Stimulated activated memory B cell treated with anti-CD40 and anti-IgM and Interleukin-4, amounts not matched to agents 10 μg/mL and 1 μg/mL and 100 μg/mL, for 72 hours (primary cell): ENCODE results near the gene LTBR.
"Not testable (repeated sequence)": the region's sequence is repeated elsewhere in the genome, so short reads cannot be mapped to it uniquely, and the experiment has no call there.

Source experiments
- ATAC-seq: fragments of 150-1000 bp; cut with Tn5 transposase; 2 replicates; pipeline ENCODE4 v1.10.0; 2021
- H3K27ac Mint-ChIP-seq: one replicate; pipeline ENCODE4 v1.8.0; 2022; ENCODE audit warnings: mild to moderate bottlenecking, mixed read lengths
- H3K27me3 Mint-ChIP-seq: one replicate; pipeline ENCODE4 v1.8.0; 2022; ENCODE audit warnings: mixed read lengths
- H3K36me3 Mint-ChIP-seq: one replicate; pipeline ENCODE4 v1.8.0; 2022; ENCODE audit warnings: mixed read lengths
- H3K4me1 Mint-ChIP-seq: one replicate; pipeline ENCODE4 v1.8.0; 2022; ENCODE audit warnings: mixed read lengths
- H3K4me3 Mint-ChIP-seq: one replicate; pipeline ENCODE4 v1.8.0; 2022; ENCODE audit warnings: mild to moderate bottlenecking, moderate library complexity, mixed read lengths
- H3K9me3 Mint-ChIP-seq: one replicate; pipeline ENCODE4 v1.8.0; 2022; ENCODE audit warnings: mixed read lengths

Gene LTBR

DNA sequence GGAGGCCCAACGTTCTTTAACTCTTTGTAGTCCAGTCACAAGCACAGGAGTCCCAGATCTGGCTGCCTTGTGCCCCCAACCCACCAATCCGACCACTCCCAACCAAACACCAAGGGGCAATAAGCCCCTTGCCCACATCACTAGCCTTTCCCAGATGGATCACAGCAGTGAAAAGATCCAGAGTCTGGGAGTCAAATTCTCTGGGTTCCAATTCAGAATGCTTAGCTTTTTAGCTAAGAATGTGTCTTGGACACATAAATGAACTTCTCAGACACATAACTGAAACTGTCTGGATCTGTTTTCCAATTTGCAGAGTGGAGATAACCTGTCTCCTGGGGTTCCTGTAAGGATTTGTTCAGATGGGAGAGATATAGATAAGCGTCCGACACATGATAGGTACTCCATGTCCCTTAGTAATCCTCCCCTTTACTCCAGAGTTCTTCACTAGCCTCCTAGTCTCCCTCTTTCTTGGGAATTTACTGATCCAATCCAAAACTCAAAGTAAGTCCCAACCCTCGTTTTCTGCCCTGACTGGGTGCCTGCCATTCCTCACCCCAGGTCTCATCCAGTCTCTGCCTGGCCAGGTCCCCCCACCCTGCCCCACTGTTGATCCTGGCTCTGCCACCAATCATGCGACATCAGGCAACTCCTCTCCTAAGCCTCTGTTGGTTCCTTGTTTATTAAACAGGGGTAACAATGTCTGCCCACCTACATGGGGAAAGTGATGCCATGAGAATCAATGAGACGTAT, 41.6 kb upstream of the LTBR start:
- peaks cover 12% of the 10 kb centered on the region for H3K4me1 Mint-ChIP-seq
- H3K9me3 Mint-ChIP-seq: peaks cover 3% of the 10 kb centered on the region
- H3K36me3 Mint-ChIP-seq: no peaks in the 10 kb centered on the region
- ATAC-seq: no peak
- peaks cover 27% of the 10 kb centered on the region for H3K27me3 Mint-ChIP-seq
- H3K27ac Mint-ChIP-seq: no peak overlapping the region
- no peak overlapping the region for H3K4me3 Mint-ChIP-seq

DNA sequence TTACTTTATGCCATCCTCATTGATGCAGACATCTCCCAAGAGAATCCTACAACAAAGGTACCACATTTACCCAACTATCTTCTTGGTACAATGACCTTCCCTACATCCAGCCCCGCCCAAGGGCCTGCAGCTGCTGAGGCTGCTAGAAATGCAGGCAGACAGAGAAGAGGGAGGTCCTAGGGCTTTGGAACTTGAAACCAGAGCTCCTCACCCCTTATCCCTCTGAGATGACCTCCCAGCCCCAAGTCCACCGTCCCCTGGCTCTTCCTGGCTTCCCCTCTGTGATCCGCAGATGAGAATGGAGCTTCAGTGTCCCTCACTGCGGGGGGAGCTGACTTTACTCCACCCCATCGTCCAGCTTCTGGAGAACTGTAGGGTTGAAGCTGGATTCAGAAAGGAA, 40.4 kb upstream of the LTBR start:
- peaks cover 39% of the 10 kb centered on the region for H3K27me3 Mint-ChIP-seq
- H3K36me3 Mint-ChIP-seq: no peaks in the 10 kb centered on the region
- peaks cover 12% of the 10 kb centered on the region for H3K4me1 Mint-ChIP-seq
- H3K27ac Mint-ChIP-seq: no peak overlapping the region
- ATAC-seq: no peak
- no peak overlapping the region for H3K4me3 Mint-ChIP-seq
- H3K9me3 Mint-ChIP-seq: peaks cover 3% of the 10 kb centered on the region

DNA sequence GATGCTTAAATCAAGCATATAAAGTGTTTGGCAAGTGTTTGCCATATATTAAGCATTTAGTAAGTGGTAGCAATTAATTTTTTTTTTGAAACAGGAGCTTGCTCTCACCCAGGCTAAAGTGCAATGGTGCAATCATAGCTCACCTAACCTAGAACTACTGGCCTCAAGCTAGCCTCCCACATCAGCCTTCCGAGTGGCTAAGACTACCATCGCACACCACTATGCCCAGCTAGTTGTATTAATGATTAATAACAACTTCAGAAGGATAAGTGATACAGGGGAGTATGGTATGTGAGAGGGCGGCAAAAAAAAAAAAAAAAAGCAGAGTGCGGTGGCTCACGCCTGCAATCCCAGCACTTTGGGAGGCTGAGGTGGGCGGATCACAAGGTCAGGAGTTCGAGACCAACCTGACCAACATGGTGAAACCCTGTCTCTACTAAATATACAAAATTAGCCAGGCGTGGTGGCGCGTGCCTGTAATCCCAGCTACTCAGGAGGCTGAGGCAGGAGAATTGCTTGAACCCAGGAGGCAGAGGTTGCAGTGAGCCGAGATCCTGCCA, 39.8 kb upstream of the LTBR start:
- H3K36me3 Mint-ChIP-seq, H3K9me3 Mint-ChIP-seq, H3K4me3 Mint-ChIP-seq, H3K27ac Mint-ChIP-seq, ATAC-seq: not testable (repeated sequence)
- Mint-ChIP-seq H3K27me3 (peaks cover 45% of the 10 kb centered on the region), H3K4me1 (peaks cover 12% of the 10 kb centered on the region)

DNA sequence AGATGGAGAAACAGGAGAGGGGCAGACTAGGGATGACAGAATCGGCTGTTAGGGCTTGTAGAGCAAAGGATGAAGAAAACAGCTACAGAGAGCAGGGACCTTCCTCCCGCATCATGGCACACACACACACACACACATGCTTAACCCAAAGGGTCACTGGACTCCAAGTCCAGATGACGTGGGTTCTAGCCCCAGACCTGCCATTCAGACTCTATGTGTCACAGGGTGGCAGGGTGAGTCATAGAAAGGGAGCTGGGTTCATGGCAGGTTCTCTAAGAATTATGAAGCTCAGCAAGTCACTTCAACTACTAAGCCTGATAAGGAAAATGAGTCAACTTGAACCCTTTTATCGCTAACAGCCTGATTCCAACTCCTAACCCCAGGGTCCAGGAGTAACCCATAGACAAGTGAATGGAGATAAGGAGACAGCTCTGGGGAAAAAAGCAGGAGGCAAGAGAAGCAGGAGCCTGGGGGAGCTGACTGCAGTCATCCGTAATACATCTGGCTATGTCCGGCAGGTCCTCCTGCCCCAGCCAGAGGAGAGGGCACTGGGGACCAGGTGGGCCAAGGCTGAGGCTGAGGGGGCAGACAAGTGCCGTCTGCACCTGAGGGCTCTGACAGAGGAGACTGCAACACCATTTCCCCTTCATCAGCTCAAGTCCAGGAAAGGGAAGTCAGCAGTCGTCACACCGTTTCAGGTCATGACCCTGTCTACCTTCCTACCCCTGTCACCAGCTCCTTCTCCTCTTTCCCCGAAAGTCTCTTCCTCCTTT, 38.5 kb upstream of the LTBR start:
- peaks cover 45% of the 10 kb centered on the region for H3K27me3 Mint-ChIP-seq
- H3K36me3 Mint-ChIP-seq: no peaks in the 10 kb centered on the region
- peaks cover 3% of the 10 kb centered on the region for H3K9me3 Mint-ChIP-seq
- no peak overlapping the region for H3K4me3 Mint-ChIP-seq
- H3K4me1 Mint-ChIP-seq: peaks cover 12% of the 10 kb centered on the region
- H3K27ac Mint-ChIP-seq: no peak overlapping the region
- ATAC-seq: no peak

DNA sequence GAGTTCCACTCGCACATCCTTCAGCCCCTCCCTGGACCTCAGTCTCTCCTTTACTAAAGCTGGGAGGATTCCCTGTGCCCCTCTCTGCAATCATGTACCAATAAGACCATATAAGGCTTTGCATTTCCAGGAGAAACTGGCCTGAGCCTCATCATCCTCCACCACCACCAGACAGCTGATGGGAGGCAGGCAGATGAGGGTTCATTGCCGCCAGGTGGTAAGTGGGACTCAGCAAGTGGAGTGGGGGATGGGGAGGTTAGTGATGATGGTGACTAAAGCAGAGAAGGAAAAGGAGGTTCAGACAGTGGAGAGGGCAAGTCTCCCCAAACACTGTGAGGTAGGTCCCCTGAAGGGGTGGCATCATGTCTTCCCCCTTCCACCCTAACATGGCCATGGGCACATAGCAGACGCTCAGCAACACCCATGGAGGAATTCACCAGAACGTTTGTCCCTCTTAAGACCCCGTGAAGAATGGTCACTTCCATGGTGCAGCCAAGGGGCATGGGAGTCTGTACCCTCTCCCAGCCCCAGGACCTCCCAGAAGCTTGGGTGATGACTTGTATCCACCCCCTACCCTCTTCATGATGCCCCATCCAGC, 37.6 kb upstream of the LTBR start:
- Mint-ChIP-seq H3K36me3 (no peaks in the 10 kb centered on the region), H3K4me1 (peaks cover 12% of the 10 kb centered on the region), H3K9me3 (peaks cover 3% of the 10 kb centered on the region), H3K27me3 (peaks cover 45% of the 10 kb centered on the region), H3K4me3 (no peak overlapping the region), H3K27ac (no peak overlapping the region)
- ATAC-seq: no peak

DNA sequence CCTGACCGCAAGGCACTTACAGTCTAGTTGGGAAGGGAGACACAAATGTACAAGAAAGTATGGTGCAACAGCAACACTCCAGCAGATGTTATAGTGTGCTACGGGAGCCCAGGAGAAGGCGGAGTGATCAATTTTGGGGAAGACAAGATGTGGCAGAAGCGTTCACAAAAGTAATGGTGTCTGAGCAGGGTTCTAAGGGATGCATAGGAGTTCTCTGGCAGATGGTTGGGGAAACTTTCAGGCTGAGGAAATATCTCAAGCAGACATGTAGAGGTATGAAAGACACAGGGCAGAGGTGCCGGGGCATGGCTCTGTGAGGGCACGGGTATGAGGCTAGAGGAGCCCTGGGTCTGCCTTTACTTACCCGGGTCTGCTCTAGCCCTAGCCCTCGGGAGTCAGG, 37.0 kb upstream of the LTBR start:
- no peak overlapping the region for H3K4me3 Mint-ChIP-seq
- peaks cover 12% of the 10 kb centered on the region for H3K4me1 Mint-ChIP-seq
- no peak overlapping the region for H3K27ac Mint-ChIP-seq
- no peak for ATAC-seq
- peaks cover 45% of the 10 kb centered on the region for H3K27me3 Mint-ChIP-seq
- peaks cover 3% of the 10 kb centered on the region for H3K9me3 Mint-ChIP-seq
- H3K36me3 Mint-ChIP-seq: no peaks in the 10 kb centered on the region

DNA sequence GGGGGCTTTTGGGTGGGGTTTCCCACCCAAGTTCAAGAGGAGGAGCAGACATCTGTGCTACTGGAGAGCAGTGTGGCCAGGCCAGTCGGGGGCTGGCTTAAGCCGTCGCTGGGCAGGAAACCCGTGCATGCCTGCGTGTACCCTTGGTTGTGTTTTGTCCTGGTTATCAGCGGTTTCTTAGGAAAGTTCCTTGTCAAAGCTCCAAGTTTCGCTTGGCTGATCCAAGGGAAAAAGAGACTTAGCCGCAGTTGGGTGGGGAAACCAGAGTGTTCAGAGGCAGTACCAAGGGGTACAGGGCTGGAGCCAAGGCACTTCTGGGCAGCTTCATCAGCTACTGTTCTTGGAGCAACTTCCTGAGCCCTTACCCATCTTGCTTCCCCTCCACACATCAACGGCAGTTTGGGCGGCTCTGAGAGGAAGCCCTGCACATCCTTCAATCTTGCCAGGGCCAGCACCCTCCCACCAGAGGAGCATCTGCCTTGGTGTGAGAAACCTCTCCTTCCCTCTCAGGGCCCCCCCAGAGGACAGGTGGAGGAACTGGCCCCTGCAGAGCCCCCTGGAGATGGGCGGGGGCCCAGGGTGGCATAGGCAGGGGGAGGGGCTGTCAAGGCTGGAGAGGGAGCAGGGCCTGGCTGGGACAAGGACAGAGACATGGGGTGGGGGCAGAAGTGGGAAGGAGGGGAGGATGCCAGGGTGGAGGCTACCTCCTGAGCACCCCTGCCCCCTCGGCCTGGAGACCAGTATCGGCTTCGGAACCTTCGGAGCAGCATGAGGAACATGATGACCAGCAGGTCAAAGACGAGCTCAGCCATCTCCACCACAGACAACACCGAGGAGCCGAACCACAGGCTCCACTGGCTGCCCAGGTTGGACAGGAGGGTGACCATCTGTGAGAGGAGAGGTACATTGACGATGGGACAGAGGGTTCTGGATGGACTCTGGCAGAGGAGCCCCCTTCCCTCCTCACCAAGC, 36.3 kb upstream of the LTBR start:
- Mint-ChIP-seq H3K27me3 (peaks cover 50% of the 10 kb centered on the region), H3K9me3 (peaks cover 3% of the 10 kb centered on the region), H3K27ac (no peak overlapping the region), H3K36me3 (no peaks in the 10 kb centered on the region), H3K4me1 (peaks cover 18% of the 10 kb centered on the region), H3K4me3 (no peak overlapping the region)
- ATAC-seq: peak; percentile 29

DNA sequence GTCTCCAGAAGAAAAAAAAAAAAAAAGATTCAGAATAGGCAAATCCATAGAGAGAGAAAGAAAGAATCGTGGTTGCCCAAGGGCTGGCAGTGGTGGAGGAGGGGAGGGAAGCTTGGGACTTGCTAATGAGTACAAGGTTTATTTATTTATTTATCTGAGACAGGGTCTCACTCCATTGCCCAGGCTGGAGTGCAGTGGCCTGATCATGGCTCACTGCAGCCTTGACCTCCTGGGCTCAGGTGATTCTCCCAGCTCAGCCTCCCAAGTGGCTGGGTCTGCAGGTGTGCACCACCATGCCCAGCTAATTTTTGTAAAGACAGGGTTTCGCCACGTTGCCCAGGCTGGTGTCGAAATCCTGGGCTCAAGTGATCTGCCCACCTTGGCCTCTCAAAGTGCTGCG, 32.3 kb upstream of the LTBR start:
- Mint-ChIP-seq H3K27me3 (peaks cover 68% of the 10 kb centered on the region), H3K27ac (no peak overlapping the region), H3K4me1 (peaks cover 8% of the 10 kb centered on the region), H3K9me3 (peaks cover 3% of the 10 kb centered on the region), H3K4me3 (no peak overlapping the region), H3K36me3 (no peaks in the 10 kb centered on the region)
- ATAC-seq: no peak

DNA sequence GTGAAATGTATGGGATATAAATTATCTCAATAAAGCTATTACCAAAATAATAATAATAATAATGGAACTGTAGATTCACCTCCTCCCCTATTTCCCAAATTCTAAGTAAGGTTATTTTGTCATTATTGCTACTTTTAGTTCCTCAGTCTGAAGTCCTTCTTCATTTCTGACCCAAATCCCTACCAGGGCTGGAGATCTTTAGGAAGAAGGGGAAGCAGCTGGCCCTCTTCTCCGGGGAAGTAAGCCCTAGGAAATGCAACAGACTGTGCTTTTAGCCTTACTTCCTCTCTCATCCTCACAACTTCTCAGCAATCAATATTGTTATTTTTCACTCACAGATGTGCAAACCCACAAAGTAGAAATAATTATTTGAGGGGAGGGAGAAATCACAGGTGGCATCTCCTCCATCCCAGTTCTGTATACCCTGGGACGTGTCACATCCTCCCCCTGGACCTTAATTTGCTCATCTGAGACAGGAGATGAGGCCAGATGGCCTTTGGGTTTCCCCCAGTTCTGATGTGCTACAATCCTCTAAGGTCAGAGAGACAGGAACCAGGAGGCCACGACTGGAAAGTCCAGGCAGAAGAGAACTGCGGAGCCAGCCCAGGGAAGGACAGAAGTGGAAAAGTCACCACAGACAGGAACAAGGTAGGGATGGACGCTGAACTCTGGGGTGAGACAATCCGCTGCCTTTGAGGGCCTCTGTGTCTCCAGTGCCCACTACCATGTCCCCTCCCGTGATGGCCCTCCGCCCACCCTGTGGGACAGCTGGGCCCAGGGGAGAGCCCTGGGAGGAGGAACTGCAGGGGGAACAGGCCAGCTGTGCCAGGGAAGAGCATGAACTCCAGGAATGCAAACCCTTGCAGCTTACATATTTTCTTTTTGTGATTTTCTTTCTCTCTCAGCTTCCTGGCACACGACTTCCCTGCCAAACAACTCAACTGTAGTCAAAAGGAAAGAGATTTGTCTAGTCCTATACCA, 31.5 kb upstream of the LTBR start:
- peak; percentile 58 for ATAC-seq
- Mint-ChIP-seq H3K36me3 (no peaks in the 10 kb centered on the region), H3K27me3 (peaks cover 68% of the 10 kb centered on the region), H3K9me3 (no peaks in the 10 kb centered on the region), H3K4me1 (peaks cover 8% of the 10 kb centered on the region), H3K27ac (no peak overlapping the region), H3K4me3 (no peak overlapping the region)

DNA sequence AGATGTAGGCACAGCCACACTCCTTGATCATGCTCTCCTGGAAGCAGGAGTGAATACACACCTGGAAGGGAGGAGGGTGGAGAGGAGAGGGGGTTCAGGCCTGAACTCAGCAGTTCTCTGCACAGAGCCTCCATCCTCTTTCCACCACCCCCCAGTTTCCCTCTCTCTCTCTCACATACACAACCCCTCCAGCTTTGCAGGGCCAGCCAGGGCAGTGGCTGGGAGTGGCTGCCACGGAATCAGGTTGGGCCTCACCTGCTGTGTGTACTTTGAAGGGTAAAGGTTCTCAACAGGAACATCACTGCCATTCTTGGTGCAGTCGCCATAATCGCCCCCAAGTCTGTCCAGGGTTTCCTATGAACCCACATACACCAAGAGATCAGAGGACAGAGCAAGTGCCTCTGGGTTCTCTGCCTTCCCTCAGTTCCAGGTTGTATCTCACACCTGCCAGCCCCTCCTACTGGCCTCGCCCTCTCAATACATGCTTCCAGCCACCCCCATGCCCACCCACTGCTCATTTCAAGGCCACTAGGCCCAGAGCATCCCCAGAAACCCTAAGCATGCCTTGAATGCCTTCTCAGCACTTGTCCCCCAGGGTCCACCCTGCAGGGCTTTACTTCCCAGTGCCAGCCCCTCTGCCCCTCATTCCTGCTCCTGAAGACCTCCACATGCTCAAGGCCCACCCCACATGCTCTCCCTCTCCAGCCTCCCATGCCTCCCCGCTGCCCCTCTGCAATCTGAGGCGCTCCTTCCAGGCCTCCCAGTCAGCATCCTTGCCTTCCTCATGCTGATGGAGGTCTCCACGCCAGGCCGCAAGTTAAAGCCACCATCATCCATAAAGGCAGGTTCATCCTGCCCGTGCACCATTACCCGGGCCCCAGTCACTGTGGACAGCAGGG, 29.2 kb upstream of the LTBR start:
- Mint-ChIP-seq H3K27ac (no peak overlapping the region), H3K4me3 (no peak overlapping the region), H3K9me3 (no peaks in the 10 kb centered on the region), H3K36me3 (no peaks in the 10 kb centered on the region), H3K27me3 (peaks cover 74% of the 10 kb centered on the region), H3K4me1 (peaks cover 8% of the 10 kb centered on the region)
- no peak for ATAC-seq

DNA sequence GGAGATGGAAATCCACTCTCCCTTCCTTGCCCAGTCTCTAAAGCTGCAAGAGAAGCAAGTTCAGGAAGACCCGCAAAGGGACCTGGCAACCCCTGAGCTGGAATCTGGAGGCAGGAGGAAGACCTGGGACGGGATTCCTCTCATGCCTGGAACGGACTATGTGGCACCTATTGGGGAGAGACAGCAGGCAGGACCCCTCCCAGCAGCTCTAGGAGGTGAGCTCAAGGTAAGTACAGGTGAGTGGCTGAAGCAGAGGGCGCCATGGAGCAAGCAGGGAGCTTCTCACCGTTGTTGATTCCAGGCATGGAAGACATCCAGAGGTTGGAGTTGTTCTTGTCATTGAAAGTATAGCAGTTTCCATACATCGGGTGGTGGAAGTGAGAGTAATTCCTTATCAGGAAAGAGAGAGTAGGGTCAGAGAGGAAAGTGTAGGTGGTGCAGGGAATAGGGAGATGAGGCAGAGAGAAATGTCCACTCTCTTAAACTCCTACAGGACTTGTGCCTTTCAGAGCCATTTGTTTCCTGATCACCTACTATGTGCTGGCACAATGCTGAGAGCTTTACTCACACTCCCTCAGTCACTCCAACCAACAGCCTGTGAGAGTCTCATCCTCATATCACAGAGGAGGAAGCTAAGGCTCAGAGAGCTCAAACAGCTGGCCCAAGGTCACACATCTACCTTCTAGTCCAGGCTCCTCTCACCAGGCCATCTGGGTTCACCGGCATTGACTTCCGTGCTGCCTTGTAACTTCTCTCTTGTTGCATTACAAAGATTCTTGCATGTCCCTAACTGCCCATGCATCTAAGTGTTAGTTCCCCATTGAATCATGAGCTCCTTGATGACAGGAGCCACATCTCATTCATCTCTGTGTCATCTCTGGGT, 28.2 kb upstream of the LTBR start:
- H3K4me1 Mint-ChIP-seq: peaks cover 8% of the 10 kb centered on the region
- H3K9me3 Mint-ChIP-seq: no peaks in the 10 kb centered on the region
- H3K27me3 Mint-ChIP-seq: peaks cover 83% of the 10 kb centered on the region
- no peak for ATAC-seq
- no peaks in the 10 kb centered on the region for H3K36me3 Mint-ChIP-seq
- no peak overlapping the region for H3K4me3 Mint-ChIP-seq
- H3K27ac Mint-ChIP-seq: no peak overlapping the region

DNA sequence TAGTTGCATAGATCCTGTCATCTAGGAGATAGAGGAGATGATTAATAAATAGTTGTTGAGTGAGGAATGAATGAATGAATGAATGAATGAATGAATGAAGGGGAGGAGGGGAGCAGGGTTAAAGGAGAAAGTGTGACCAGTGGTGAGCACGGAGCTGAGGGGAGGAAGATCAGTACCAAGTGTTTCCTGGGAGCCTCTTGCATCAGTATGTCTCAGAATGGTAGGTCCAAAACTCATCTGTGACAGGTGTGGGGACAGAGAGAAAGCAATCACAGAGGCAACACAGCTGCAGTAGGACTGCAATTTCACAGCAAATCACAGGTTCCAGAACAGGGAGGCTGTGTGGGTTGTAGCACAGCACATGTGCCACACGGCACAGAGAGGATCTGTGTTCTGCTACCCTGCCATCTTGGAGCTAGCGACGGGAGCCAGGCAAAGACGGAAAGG, 27.6 kb upstream of the LTBR start:
- no peak overlapping the region for H3K27ac Mint-ChIP-seq
- no peak for ATAC-seq
- H3K36me3 Mint-ChIP-seq: no peaks in the 10 kb centered on the region
- H3K4me3 Mint-ChIP-seq: no peak overlapping the region
- peaks cover 90% of the 10 kb centered on the region for H3K27me3 Mint-ChIP-seq
- H3K9me3 Mint-ChIP-seq: no peaks in the 10 kb centered on the region
- H3K4me1 Mint-ChIP-seq: peaks cover 8% of the 10 kb centered on the region
